Heart left ventricle (tissue), 16 donors: ENCODE measurements around the gene CENPC. TPM values are rescaled to one million over a fixed set of nuclear protein-coding genes. Genes with fewer than 3 reads are reported as not detected.

Experiments
- ATAC-seq, 4 donors: fragments of 200-7000 bp; cut with Tn5 transposase; one replicate each; pipeline ENCODE4 v1.9.1; 2020 to 2022; ENCODE audit warnings: moderate library complexity in 4 of 4, mild to moderate bottlenecking in 3 of 4, moderate number of reproducible peaks in 1 of 4
- DNase-seq, 5 donors: peaks; one replicate each; pipeline ENCODE4 v3.0.0-alpha.2; 2020
- H3K27ac ChIP-seq, 12 donors: fragments of 200-600 bp; sonication (generic) in 4 of 12; one replicate each; pipeline versions ENCODE4 v1.5.0 to v1.8.0; 2016 to 2022; ENCODE audit warnings: mild to moderate bottlenecking in 2 of 12
- H3K27me3 ChIP-seq, 9 donors: fragments of 200-600 bp; sonication (generic) in 2 of 9; one replicate each; pipeline versions ENCODE4 v1.5.1 to v1.8.0; 2016 to 2022; ENCODE audit warnings: mild to moderate bottlenecking in 3 of 9
- H3K36me3 ChIP-seq, 9 donors: fragments of 200-600 bp; sonication (generic) in 2 of 9; one replicate each; pipeline versions ENCODE4 v1.5.0 to v1.8.0; 2018 to 2022; ENCODE audit warnings: mild to moderate bottlenecking in 2 of 9
- H3K4me1 ChIP-seq, 12 donors: fragments of 200-600 bp; sonication (generic) in 4 of 12; one replicate each; pipeline versions ENCODE4 v1.5.0 to v1.8.0; 2016 to 2022; ENCODE audit warnings: mild to moderate bottlenecking in 3 of 12
- H3K4me3 ChIP-seq, 12 donors: fragments of 200-600 bp; sonication (generic) in 4 of 12; one replicate each; pipeline versions ENCODE4 v1.5.0 to v1.8.0; 2017 to 2022; ENCODE audit warnings: mild to moderate bottlenecking in 9 of 12, moderate library complexity in 4 of 12
- H3K9me3 ChIP-seq, 12 donors: fragments of 200-600 bp; sonication (generic) in 4 of 12; one replicate each; pipeline versions ENCODE4 v1.5.0 to v1.8.0; 2016 to 2022; ENCODE audit warnings: mild to moderate bottlenecking in 1 of 12
- CTCF ChIP-seq, 12 donors: fragments of 200-600 bp; sonication (generic) in 4 of 12; IDR thresholded peaks; one replicate each; pipeline versions ENCODE4 v1.5.0 to v1.8.0; 2018 to 2022; ENCODE audit warnings: antibody characterized with exemption in 12 of 12, mild to moderate bottlenecking in 5 of 12
- POLR2A ChIP-seq, 2 donors: fragments of 450-650 bp; IDR thresholded peaks; one replicate each; pipeline ENCODE4 v1.6.1; 2017; ENCODE audit warnings: antibody characterized with exemption in 2 of 2, mild to moderate bottlenecking in 2 of 2, moderate library complexity in 2 of 2
- WGBS, 4 donors: extraction: QIAGEN DNeasy Blood & Tissue Kit in 2 of 4; methylation state at CpG; one replicate each; pipeline versions ENCODE4 v1.1.5 to v1.1.7; 2013 to 2018; 5-methylcytosine and 5-hydroxymethylcytosine counted together
- intact Hi-C, 10 donors: fragments of 100-400 bp; cut with DNase I; formaldehyde crosslinking; loops; one replicate each; pipeline versions ENCODE4 v1.11.1 to v1.14.2; 2022
- polyA plus RNA-seq, 2 donors: library from polyadenylated mRNA; stranded (reverse); fragments of 200-250 nt; gene quantifications; one replicate each; pipeline ENCODE4 v1.2.3, GENCODE V29; 2013
- total RNA-seq, 9 donors: library from RNA; depleted of rRNA in 2 of 9; stranded (reverse); fragments of >200 nt in 2 of 9; fragmentation: NEBNext Ultra II Directional in 3 of 9; extraction: Animal tissue kit (Norgen Biotek cat#: 25700) in 3 of 9; gene quantifications; one replicate each; pipeline versions ENCODE4 v1.1.0 to v1.2.4, GENCODE V29; 2016 to 2023
- donor health status: ischemic (EF 13 %, LVEDD 7.1; RV severe dilation, severe dysfunction).
- donor health status: healthy with polysubstance abuse.
- donor health status: DM: no; HTN: yes; CAD: no.
- donor health status: DM: no; HTN: no; CAD: no.
- donor health status: ischemic (EF 25% LVEDD 6.9; RV normal size, moderate dysfunction).
- donor health status: ischemic (EF 25% LVEDD 5.7; RV mildly dilated, moderate dysfunction).
- donor health status: healthy.
- donor health status: DM: yes; HTN: yes; CAD: no.
- donor health status: ischemic (EF 35%, LVEDD 5.7; RV mildly dilated, moderate dysfunction).
- donor health status: nonischemic (EF 11% LVEDD 7.7; RV severe dilation, severe dysfunction).
- donor health status: DM: yes; HTN: yes; CAD: no.
- donor health status: PGD.
- donor health status: ischemic (EF 29% LVEDD 5.4; RV normal size, mild dysfunction).
- donor health status: nonischemic (EF 23%, LVEDD 6.1; RV moderate dilation, normal function).

The CENPC gene
- total and polyA plus RNA-seq, 11 donors, result 2.6 to 16.7 (median 8.2) TPM

GRCh38 chr4:67584496-67584895 lies 39.2 kb upstream of the CENPC start:
- DNase-seq, result no peak
- Histone ChIP-seq H3K27me3 (no peaks in the 10 kb centered on the region), H3K4me3 (no peak overlapping the region), H3K36me3 (no peaks in the 10 kb centered on the region), H3K27ac (no peak overlapping the region), H3K4me1 (no peaks in the 10 kb centered on the region), H3K9me3 (no peaks in the 10 kb centered on the region)
- intact Hi-C loops, result no loop called here
- no peak for ATAC-seq
- TF ChIP-seq CTCF (IDR thresholded peaks at IDR 0.05), result no peak
- TF ChIP-seq POLR2A (IDR thresholded peaks at IDR 0.05), result no peak

GRCh38 chr4:67581913-67582312 lies 36.6 kb upstream of the CENPC start:
- Histone ChIP-seq H3K27me3 (no peaks in the 10 kb centered on the region), H3K36me3 (no peaks in the 10 kb centered on the region), H3K4me1 (no peaks in the 10 kb centered on the region), H3K27ac (no peak overlapping the region), H3K9me3 (no peaks in the 10 kb centered on the region), H3K4me3 (no peak overlapping the region)
- ATAC-seq (no peak), DNase-seq (no peak)
- TF ChIP-seq POLR2A (IDR thresholded peaks at IDR 0.05), result no peak
- no peak for TF ChIP-seq CTCF (IDR thresholded peaks at IDR 0.05)
- WGBS, 4 donors, result 47 to 91% (median 48%) methylated on average over 2 of the region's 2 CpGs
- intact Hi-C loops, result no loop called here

- ATAC-seq (no peak), DNase-seq (no peak)
- Histone ChIP-seq H3K4me1 (no peaks in the 10 kb centered on the region), H3K27me3 (no peaks in the 10 kb centered on the region), H3K27ac (no peak overlapping the region), H3K4me3 (no peak overlapping the region), H3K36me3 (no peaks in the 10 kb centered on the region), H3K9me3 (no peaks in the 10 kb centered on the region)
- no peak for TF ChIP-seq CTCF (IDR thresholded peaks at IDR 0.05)
- no peak for TF ChIP-seq POLR2A (IDR thresholded peaks at IDR 0.05)
- 71 to 75% (median 74%) methylated on average over 8 of the region's 8 CpGs for WGBS, 4 donors
- intact Hi-C loops, result no loop called here
These were observed 36.0 kb upstream of the CENPC start for GRCh38 chr4:67581208-67581857.

- H3K4me1 ChIP-seq, result no peaks in the 10 kb centered on the region
- no peak for DNase-seq
- no peak overlapping the region for H3K4me3 ChIP-seq
- 93 to 96% (median 93%) methylated on average over 3 of the region's 3 CpGs for WGBS, 4 donors
- H3K27me3 ChIP-seq, result no peaks in the 10 kb centered on the region
- no peak overlapping the region for H3K27ac ChIP-seq
- H3K9me3 ChIP-seq, result no peaks in the 10 kb centered on the region
- H3K36me3 ChIP-seq, result no peaks in the 10 kb centered on the region
- ATAC-seq, result no peak
- no peak for TF ChIP-seq POLR2A (IDR thresholded peaks at IDR 0.05)
- no peak for TF ChIP-seq CTCF (IDR thresholded peaks at IDR 0.05)
- intact Hi-C loops, result no loop called here
These were observed 35.3 kb upstream of the CENPC start for GRCh38 chr4:67580577-67580976.
